CD4-positive, alpha-beta T cell (primary cell): ENCODE data around the gene ZYX. TPM values are rescaled to one million over a fixed set of nuclear protein-coding genes. Genes with fewer than 3 reads are reported as not detected.

Experiments used
- ATAC-seq: fragments of 200-7000 bp; cut with Tn5 transposase; one replicate; pipeline ENCODE4 v1.10.0; 2022; ENCODE audit warnings: mild to moderate bottlenecking; ENCODE audit not compliant: poor library complexity
- CTCF ChIA-PET: fragments of 350-600 bp; sonication (Branson Sonifier 250); formaldehyde crosslinking; loops from one replicate; lab custom pipeline; 2021; ENCODE audit warnings: antibody characterized with exemption, inconsistent platforms; lab: Charles Lee
- POLR2A ChIA-PET: fragments of 350-600 bp; sonication (Branson Sonifier 250); formaldehyde crosslinking; loops from one replicate; lab custom pipeline; 2021; ENCODE audit warnings: antibody characterized with exemption, inconsistent platforms; lab: Charles Lee
- DNase-seq, 14 experiments: peaks; one replicate each; pipeline ENCODE4 v3.0.0-alpha.2; 2013 to 2020; ENCODE audit warnings: mixed read lengths in 2 of 14
- H3K27ac ChIP-seq, 2 donors: one replicate each; pipeline versions ENCODE4 v1.5.1 to v1.7.0; 2013; ENCODE audit warnings: low read length in 2 of 2, low read depth in 1 of 2, mild to moderate bottlenecking in 1 of 2
- H3K27me3 ChIP-seq, 2 experiments: 1 replicate in 1 of 2; 2 replicates in 1 of 2; pipeline versions ENCODE4 v1.6.1 to v1.7.0; 2013; ENCODE audit warnings: low read length in 2 of 2, control low read depth in 1 of 2, mild to moderate bottlenecking in 1 of 2, moderate library complexity in 1 of 2; ENCODE audit not compliant: insufficient read depth in 2 of 2, control insufficient read depth in 1 of 2
- H3K36me3 ChIP-seq: one replicate; pipeline ENCODE4 v1.6.1; 2013; ENCODE audit warnings: low read length, control low read depth; ENCODE audit not compliant: insufficient read depth
- H3K4me1 ChIP-seq: one replicate; pipeline ENCODE4 v1.6.1; 2013; ENCODE audit warnings: low read length, control low read depth; ENCODE audit not compliant: insufficient read depth
- H3K4me3 ChIP-seq: one replicate; pipeline ENCODE4 v1.5.1; 2013; ENCODE audit warnings: mild to moderate bottlenecking, low read length, moderate library complexity
- H3K9me3 ChIP-seq, 2 experiments: 1 replicate in 1 of 2; 2 replicates in 1 of 2; pipeline versions ENCODE4 v1.6.1 to v1.7.0; 2013; ENCODE audit warnings: low read length in 2 of 2, mild to moderate bottlenecking in 2 of 2, control low read depth in 1 of 2, moderate library complexity in 1 of 2; ENCODE audit not compliant: control insufficient read depth in 1 of 2, insufficient read depth in 1 of 2
- H3K27ac Mint-ChIP-seq: one replicate; pipeline ENCODE4 v1.8.0; 2020; ENCODE audit warnings: mixed read lengths
- H3K27me3 Mint-ChIP-seq: one replicate; pipeline ENCODE4 v1.8.0; 2021; ENCODE audit warnings: mixed read lengths
- H3K36me3 Mint-ChIP-seq: one replicate; pipeline ENCODE4 v1.8.0; 2021; ENCODE audit warnings: low read depth, mixed read lengths
- H3K4me1 Mint-ChIP-seq: one replicate; pipeline ENCODE4 v1.8.0; 2021; ENCODE audit warnings: low read depth, mixed read lengths
- H3K4me3 Mint-ChIP-seq: one replicate; pipeline ENCODE4 v1.8.0; 2020; ENCODE audit warnings: mild to moderate bottlenecking, mixed read lengths
- H3K9me3 Mint-ChIP-seq: one replicate; pipeline ENCODE4 v1.8.0; 2020; ENCODE audit warnings: mixed read lengths
- intact Hi-C, 2 experiments: fragments of 100-400 bp; cut with DNase I in 1 of 2; cut with micrococcal nuclease in 1 of 2; formaldehyde crosslinking; loops; one replicate each; pipeline versions ENCODE4 v1.15.1 to v1.9.0; 2023 to 2025; cut with DNase I, micrococcal nuclease
- total RNA-seq, 174 experiments: library from RNA in 2 of 174; stranded (reverse) in 2 of 174; gene quantifications; one replicate each; pipeline ENCODE4 v1.2.3 and lab custom pipeline; 2021 to 2026
- TF ChIP-seq, protein P1 (sequence below): fragments of 200-600 bp; IDR thresholded peaks from one replicate; pipeline ENCODE4 v1.8.0; 2022; ENCODE audit warnings: antibody characterized with exemption, mild to moderate bottlenecking

The ZYX gene
- total RNA-seq, 2 experiments from 2014 or later = 132 to 146 TPM

DNA sequence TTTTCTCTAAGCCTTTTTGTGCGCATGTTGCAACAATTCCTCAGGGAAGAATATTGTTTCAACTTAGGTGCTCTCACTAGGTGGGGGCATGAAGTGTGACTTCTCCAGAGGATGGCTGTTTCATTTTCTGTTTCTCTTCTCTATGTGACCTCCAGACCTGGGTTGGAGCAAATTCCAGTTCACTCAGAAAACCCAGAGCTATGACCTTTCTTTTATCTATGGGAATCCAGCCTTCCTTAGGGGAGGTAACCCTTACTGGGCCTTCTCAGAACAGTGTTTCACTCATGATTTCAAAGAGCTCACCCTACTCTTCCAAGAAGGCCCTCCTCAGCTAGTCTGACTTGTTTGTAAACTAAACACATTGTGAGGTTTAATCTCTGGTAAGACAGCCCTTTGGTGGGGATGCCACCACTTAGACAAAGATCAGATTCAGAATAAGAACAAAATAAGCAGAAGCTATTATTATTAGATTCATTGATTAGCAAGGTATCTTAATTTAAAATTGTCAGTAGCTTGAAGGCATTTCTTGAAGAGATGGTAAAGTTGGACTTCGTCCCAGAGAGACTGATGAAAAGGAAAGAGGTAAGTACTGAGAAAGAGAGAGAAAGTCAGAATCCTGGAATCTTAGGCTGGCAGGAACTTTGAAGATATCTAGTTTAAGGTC is 45.5 kb downstream of the ZYX start:
- intact Hi-C loops = no loop called here
- ChIA-PET CTCF (no interaction called here), POLR2A (no interaction called here)
- Histone ChIP-seq H3K9me3 (no peaks in the 10 kb centered on the region), H3K4me3 (no peak overlapping the region), H3K27ac (no peak overlapping the region), H3K27me3 (no peaks in the 10 kb centered on the region), H3K4me1 (no peaks in the 10 kb centered on the region), H3K36me3 (no peaks in the 10 kb centered on the region)
- ATAC-seq = no peak
- Mint-ChIP-seq H3K36me3 (peaks cover 31% of the 10 kb centered on the region), H3K27me3 (no peaks in the 10 kb centered on the region), H3K9me3 (no peaks in the 10 kb centered on the region), H3K4me1 (peaks cover 13% of the 10 kb centered on the region), H3K27ac (no peak overlapping the region), H3K4me3 (no peak overlapping the region)
- TF ChIP-seq, protein P1, sequence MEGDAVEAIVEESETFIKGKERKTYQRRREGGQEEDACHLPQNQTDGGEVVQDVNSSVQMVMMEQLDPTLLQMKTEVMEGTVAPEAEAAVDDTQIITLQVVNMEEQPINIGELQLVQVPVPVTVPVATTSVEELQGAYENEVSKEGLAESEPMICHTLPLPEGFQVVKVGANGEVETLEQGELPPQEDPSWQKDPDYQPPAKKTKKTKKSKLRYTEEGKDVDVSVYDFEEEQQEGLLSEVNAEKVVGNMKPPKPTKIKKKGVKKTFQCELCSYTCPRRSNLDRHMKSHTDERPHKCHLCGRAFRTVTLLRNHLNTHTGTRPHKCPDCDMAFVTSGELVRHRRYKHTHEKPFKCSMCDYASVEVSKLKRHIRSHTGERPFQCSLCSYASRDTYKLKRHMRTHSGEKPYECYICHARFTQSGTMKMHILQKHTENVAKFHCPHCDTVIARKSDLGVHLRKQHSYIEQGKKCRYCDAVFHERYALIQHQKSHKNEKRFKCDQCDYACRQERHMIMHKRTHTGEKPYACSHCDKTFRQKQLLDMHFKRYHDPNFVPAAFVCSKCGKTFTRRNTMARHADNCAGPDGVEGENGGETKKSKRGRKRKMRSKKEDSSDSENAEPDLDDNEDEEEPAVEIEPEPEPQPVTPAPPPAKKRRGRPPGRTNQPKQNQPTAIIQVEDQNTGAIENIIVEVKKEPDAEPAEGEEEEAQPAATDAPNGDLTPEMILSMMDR = no peak
- DNase-seq = no peak

DNA sequence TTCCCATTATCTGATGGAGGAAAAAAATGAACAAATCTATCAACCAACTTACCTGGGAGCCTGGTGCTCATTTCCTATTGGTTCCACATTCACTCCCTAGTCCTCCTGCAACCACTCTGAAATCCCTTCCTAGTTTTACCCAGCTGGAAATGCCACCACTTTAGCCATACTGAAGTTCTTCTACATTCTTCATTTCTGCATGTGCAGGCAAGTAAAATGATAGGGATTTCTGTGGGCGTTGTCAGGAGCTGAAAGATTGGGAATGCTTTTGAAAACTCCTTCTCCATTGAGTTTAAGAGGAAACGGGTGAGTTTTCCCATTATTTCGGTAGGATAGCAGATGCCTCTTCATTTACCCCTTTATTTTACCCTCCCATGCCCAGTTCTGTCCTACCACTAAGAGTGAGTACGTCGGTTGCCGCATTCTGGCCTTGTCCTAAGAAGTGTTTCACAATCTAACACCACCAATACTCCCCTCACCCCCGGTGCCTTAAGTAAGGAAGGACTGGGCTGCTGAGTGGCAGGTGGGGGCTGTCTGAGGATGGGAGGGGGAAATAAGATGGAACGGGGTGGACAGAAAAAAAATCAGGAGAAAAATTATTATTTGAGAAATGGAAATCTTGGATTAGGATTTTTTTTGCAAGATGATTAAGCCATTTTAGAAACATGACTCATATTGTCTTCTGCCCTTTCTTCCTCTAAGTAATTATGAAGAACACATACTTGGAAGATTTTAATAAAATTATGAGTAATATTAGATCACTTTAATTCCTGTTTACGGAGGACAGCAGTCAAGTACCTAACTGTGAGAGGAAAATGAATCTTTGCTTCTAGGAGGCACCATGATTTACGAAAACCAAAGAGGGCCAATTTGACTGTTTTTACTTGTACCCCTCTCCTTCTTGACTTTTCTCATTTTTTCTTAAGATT is 48.9 kb downstream of the ZYX start:
- H3K4me1 Mint-ChIP-seq = peaks cover 10% of the 10 kb centered on the region
- Histone ChIP-seq H3K9me3 (no peaks in the 10 kb centered on the region), H3K36me3 (no peaks in the 10 kb centered on the region), H3K27me3 (no peaks in the 10 kb centered on the region), H3K4me3 (no peak overlapping the region), H3K27ac (no peak overlapping the region), H3K4me1 (no peaks in the 10 kb centered on the region)
- H3K9me3 Mint-ChIP-seq = no peaks in the 10 kb centered on the region
- H3K27me3 Mint-ChIP-seq = no peaks in the 10 kb centered on the region
- ATAC-seq (no peak), DNase-seq (no peak)
- intact Hi-C loops = no loop called here
- no peak overlapping the region for H3K4me3 Mint-ChIP-seq
- POLR2A ChIA-PET = no interaction called here
- H3K36me3 Mint-ChIP-seq = peaks cover 27% of the 10 kb centered on the region
- no peak overlapping the region for H3K27ac Mint-ChIP-seq
- CTCF ChIA-PET = no interaction called here
- TF ChIP-seq, protein P1 = no peak

DNA sequence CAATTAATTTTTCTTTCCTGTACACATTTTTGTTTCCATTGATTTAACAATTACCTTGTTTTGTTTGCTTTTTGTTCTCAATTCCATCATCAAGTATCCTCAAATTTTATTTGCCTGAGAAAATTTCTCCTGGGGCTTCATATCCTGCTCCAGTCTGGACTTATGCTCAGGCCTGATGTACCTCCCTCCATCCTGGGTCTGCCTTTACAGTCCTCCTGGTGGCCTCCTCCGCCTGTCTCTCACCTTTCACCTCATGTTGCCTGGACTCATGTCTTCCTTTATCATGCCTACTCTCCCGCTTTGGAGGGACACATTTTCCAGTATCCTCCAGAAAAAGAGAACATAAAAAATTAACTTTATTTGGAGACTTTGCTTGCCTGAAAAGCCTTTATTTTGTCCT is 50.0 kb downstream of the ZYX start:
- TF ChIP-seq, protein P1 = no peak
- H3K4me1 ChIP-seq = no peaks in the 10 kb centered on the region
- H3K27ac Mint-ChIP-seq = no peak overlapping the region
- H3K4me3 ChIP-seq = no peak overlapping the region
- no peaks in the 10 kb centered on the region for H3K36me3 ChIP-seq
- intact Hi-C loops = no loop called here
- H3K4me3 Mint-ChIP-seq = no peak overlapping the region
- no peaks in the 10 kb centered on the region for H3K9me3 Mint-ChIP-seq
- no peak overlapping the region for H3K27ac ChIP-seq
- peaks cover 24% of the 10 kb centered on the region for H3K36me3 Mint-ChIP-seq
- ChIA-PET POLR2A (no interaction called here), CTCF (no interaction called here)
- H3K4me1 Mint-ChIP-seq = peaks cover 9% of the 10 kb centered on the region
- ATAC-seq (no peak), DNase-seq (no peak)
- H3K27me3 Mint-ChIP-seq = no peaks in the 10 kb centered on the region
- no peaks in the 10 kb centered on the region for H3K9me3 ChIP-seq
- H3K27me3 ChIP-seq = no peaks in the 10 kb centered on the region
